Ascending aorta (tissue), 2 donors: ENCODE data around the gene SEMA5A. TPM values are rescaled to one million over a fixed set of nuclear protein-coding genes. Genes with fewer than 3 reads are reported as not detected.

Source experiments
- DNase-seq, 2 donors: peaks; one replicate each; pipeline ENCODE4 v3.0.0-alpha.2; 2019; ENCODE audit warnings: low spot score in 2 of 2
- H3K27ac ChIP-seq, 2 donors: fragments of 200-600 bp; sonication (generic); one replicate each; pipeline ENCODE4 v1.5.1; 2016 to 2017; ENCODE audit warnings: mild to moderate bottlenecking in 1 of 2
- H3K27me3 ChIP-seq: fragments of 200-600 bp; sonication (generic); one replicate; pipeline ENCODE4 v1.5.1; 2017
- H3K36me3 ChIP-seq, 2 donors: fragments of 200-600 bp; sonication (generic); one replicate each; pipeline ENCODE4 v1.5.1; 2016
- H3K4me1 ChIP-seq, 2 donors: fragments of 200-600 bp; sonication (generic); one replicate each; pipeline ENCODE4 v1.5.1; 2016 to 2017; ENCODE audit warnings: mild to moderate bottlenecking in 1 of 2
- H3K4me3 ChIP-seq, 2 donors: fragments of 200-600 bp; sonication (generic); one replicate each; pipeline ENCODE4 v1.5.1; 2016 to 2017; ENCODE audit warnings: mild to moderate bottlenecking in 1 of 2
- H3K9me3 ChIP-seq, 2 donors: fragments of 200-600 bp; sonication (generic); one replicate each; pipeline ENCODE4 v1.5.1; 2016
- CTCF ChIP-seq, 3 experiments: fragments of 200-600 bp in 2 of 3; fragments of 450-650 bp in 1 of 3; sonication (generic) in 2 of 3; IDR thresholded peaks; one replicate each; pipeline ENCODE4 v1.5.1; 2016 to 2019; ENCODE audit warnings: antibody characterized with exemption in 3 of 3, mild to moderate bottlenecking in 1 of 3, moderate library complexity in 1 of 3
- intact Hi-C: fragments of 100-400 bp; cut with DNase I; formaldehyde crosslinking; loops from one replicate; pipeline ENCODE4 v1.15.1; 2023
- total RNA-seq: library from RNA; depleted of rRNA; stranded (reverse); fragments of >200 nt; gene quantifications from one replicate; pipeline ENCODE4 v1.1.0, GENCODE V29; 2016

SEMA5A gene
- total RNA-seq, 1 donor from 2014 or later: 18.4 TPM

GRCh38 chr5:9394221-9394620 is 151.7 kb downstream of the SEMA5A start:
- no peak overlapping the region for H3K27ac ChIP-seq
- TF ChIP-seq CTCF (IDR thresholded peaks at IDR 0.05): no peak
- no peak for DNase-seq
- H3K4me3 ChIP-seq: no peak overlapping the region
- intact Hi-C loops: no loop called here
- H3K36me3 ChIP-seq: no peaks in the 10 kb centered on the region
- H3K4me1 ChIP-seq: no peaks in the 10 kb centered on the region
- H3K9me3 ChIP-seq: no peaks in the 10 kb centered on the region
- H3K27me3 ChIP-seq: no peaks in the 10 kb centered on the region

- no peaks in the 10 kb centered on the region for H3K9me3 ChIP-seq
- H3K27me3 ChIP-seq: no peaks in the 10 kb centered on the region
- intact Hi-C loops: no loop called here
- no peaks in the 10 kb centered on the region for H3K36me3 ChIP-seq
- peak overlapping the region in 1 of 2 donors; percentile 18 for H3K27ac ChIP-seq
- H3K4me1 ChIP-seq: no peaks in the 10 kb centered on the region
- TF ChIP-seq CTCF (IDR thresholded peaks at IDR 0.05): no peak
- DNase-seq: no peak
- no peak overlapping the region for H3K4me3 ChIP-seq
Measured at GRCh38 chr5:9392625-9393024, 153.2 kb downstream of the SEMA5A start.

GRCh38 chr5:9391080-9391479 is 154.8 kb downstream of the SEMA5A start:
- no peaks in the 10 kb centered on the region for H3K36me3 ChIP-seq
- intact Hi-C loops: no loop called here
- no peaks in the 10 kb centered on the region for H3K4me1 ChIP-seq
- H3K27me3 ChIP-seq: no peaks in the 10 kb centered on the region
- H3K9me3 ChIP-seq: no peaks in the 10 kb centered on the region
- H3K4me3 ChIP-seq: no peak overlapping the region
- H3K27ac ChIP-seq: no peak overlapping the region
- DNase-seq: no peak
- TF ChIP-seq CTCF (IDR thresholded peaks at IDR 0.05): no peak

- no peaks in the 10 kb centered on the region for H3K36me3 ChIP-seq
- H3K4me3 ChIP-seq: no peak overlapping the region
- no peak for DNase-seq
- no peak overlapping the region for H3K27ac ChIP-seq
- TF ChIP-seq CTCF (IDR thresholded peaks at IDR 0.05): no peak
- intact Hi-C loops: no loop called here
- H3K27me3 ChIP-seq: no peaks in the 10 kb centered on the region
- H3K9me3 ChIP-seq: no peaks in the 10 kb centered on the region
- H3K4me1 ChIP-seq: no peaks in the 10 kb centered on the region
Measured at GRCh38 chr5:9390113-9390512, 155.8 kb downstream of the SEMA5A start.

GRCh38 chr5:9388941-9389674 is 156.8 kb downstream of the SEMA5A start:
- no peak for TF ChIP-seq CTCF (IDR thresholded peaks at IDR 0.05)
- H3K4me3 ChIP-seq: no peak overlapping the region
- no peak overlapping the region for H3K27ac ChIP-seq
- no peaks in the 10 kb centered on the region for H3K4me1 ChIP-seq
- H3K27me3 ChIP-seq: no peaks in the 10 kb centered on the region
- no peaks in the 10 kb centered on the region for H3K9me3 ChIP-seq
- no peaks in the 10 kb centered on the region for H3K36me3 ChIP-seq
- DNase-seq: no peak
- intact Hi-C loops: no loop called here

GRCh38 chr5:9387879-9388278 is 158.0 kb downstream of the SEMA5A start:
- Histone ChIP-seq H3K27me3 (no peaks in the 10 kb centered on the region), H3K36me3 (no peaks in the 10 kb centered on the region), H3K4me3 (no peak overlapping the region), H3K9me3 (no peaks in the 10 kb centered on the region), H3K27ac (no peak overlapping the region), H3K4me1 (no peaks in the 10 kb centered on the region)
- intact Hi-C loops: no loop called here
- no peak for DNase-seq
- no peak for TF ChIP-seq CTCF (IDR thresholded peaks at IDR 0.05)
